H1 (cell line): ENCODE data around the gene FAM193B. TPM values are rescaled to one million over a fixed set of nuclear protein-coding genes. Genes with fewer than 3 reads are reported as not detected.

Experiments used
- CHD7 ChIP-seq: fragments of 300-600 bp; sonication (generic); IDR thresholded peaks from 2 replicates; pipeline ENCODE4 v1.7.1; 2012; ENCODE audit warnings: low read length, moderate library complexity, mild to moderate bottlenecking, inconsistent platforms; ENCODE audit not compliant: insufficient replicate concordance
- NRF1 ChIP-seq: IDR thresholded peaks from 2 replicates; pipeline ENCODE4 v1.6.1; 2011; ENCODE audit warnings: mild to moderate bottlenecking, low read depth, low read length, improper control_type of control experiment
- POLR2AphosphoS5 ChIP-seq: IDR thresholded peaks from 2 replicates; pipeline ENCODE4 v1.6.1; 2011; ENCODE audit warnings: low read depth, low read length
- RFX5 ChIP-seq: IDR thresholded peaks from 2 replicates; pipeline ENCODE4 v1.6.1; 2011; ENCODE audit warnings: low read depth, low read length, improper control_type of control experiment, borderline replicate concordance
- RXRA ChIP-seq: IDR thresholded peaks from 2 replicates; pipeline ENCODE4 v1.6.1; 2011; ENCODE audit warnings: low read depth, mild to moderate bottlenecking, low read length, moderate library complexity; ENCODE audit not compliant: insufficient read depth
- SIN3A ChIP-seq, 2 experiments: IDR thresholded peaks in 1 of 2; conservative IDR thresholded peaks in 1 of 2; 2 replicates each; pipeline ENCODE4 v1.6.1; 2011 to 2012; ENCODE audit warnings: low read length in 2 of 2, improper control_type of control experiment in 1 of 2, low read depth in 1 of 2, mild to moderate bottlenecking in 1 of 2
- SIRT6 ChIP-seq: IDR thresholded peaks from one replicate; pipeline ENCODE4 v1.7.1; 2012; ENCODE audit warnings: low read length, inconsistent platforms
- SP4 ChIP-seq: IDR thresholded peaks from 2 replicates; pipeline ENCODE4 v1.6.1; 2012; ENCODE audit warnings: low read length, inconsistent platforms
- SUZ12 ChIP-seq: fragments of 200-600 bp; sonication (generic); IDR thresholded peaks from 2 replicates; pipeline ENCODE4 v1.6.1; 2012; ENCODE audit warnings: mild to moderate bottlenecking, inconsistent platforms, low read length, moderate library complexity, mixed read lengths
- TAF1 ChIP-seq: IDR thresholded peaks from 2 replicates; pipeline ENCODE4 v1.6.1; 2011; ENCODE audit warnings: mild to moderate bottlenecking, low read depth, low read length
- ZNF274 ChIP-seq: IDR thresholded peaks from 2 replicates; pipeline ENCODE4 v1.7.0; 2012; ENCODE audit warnings: low read length, borderline replicate concordance; ENCODE audit errors: extremely low read depth
- polyA plus RNA-seq, 7 experiments: library from polyadenylated mRNA; depleted of rRNA in 3 of 7; stranded (reverse) in 5 of 7; unstranded in 2 of 7; fragments of >200 nt in 5 of 7; fragments of 200-250 nt in 2 of 7; gene quantifications; 1 replicate in 5 of 7; 2 replicates in 1 of 7; 4 replicates in 1 of 7; pipeline versions ENCODE4 v1.2.1 to v1.2.3, GENCODE V29; 2011 to 2013; ENCODE audit warnings: missing spikeins in 2 of 7, mixed read lengths in 2 of 7
- total RNA-seq: library from RNA; stranded (reverse); fragmentation: NEBNext Ultra II Directional; extraction: Animal tissue kit (Norgen Biotek cat#: 25700); gene quantifications from 2 replicates; pipeline ENCODE4 v1.2.1, GENCODE V29; 2021

FAM193B gene
- total and polyA plus RNA-seq, 2 of the 8 experiments (the other 6 are each of a cell fraction or from before 2014, with no cell fraction given) = 49.9 to 69.8 TPM

DNA sequence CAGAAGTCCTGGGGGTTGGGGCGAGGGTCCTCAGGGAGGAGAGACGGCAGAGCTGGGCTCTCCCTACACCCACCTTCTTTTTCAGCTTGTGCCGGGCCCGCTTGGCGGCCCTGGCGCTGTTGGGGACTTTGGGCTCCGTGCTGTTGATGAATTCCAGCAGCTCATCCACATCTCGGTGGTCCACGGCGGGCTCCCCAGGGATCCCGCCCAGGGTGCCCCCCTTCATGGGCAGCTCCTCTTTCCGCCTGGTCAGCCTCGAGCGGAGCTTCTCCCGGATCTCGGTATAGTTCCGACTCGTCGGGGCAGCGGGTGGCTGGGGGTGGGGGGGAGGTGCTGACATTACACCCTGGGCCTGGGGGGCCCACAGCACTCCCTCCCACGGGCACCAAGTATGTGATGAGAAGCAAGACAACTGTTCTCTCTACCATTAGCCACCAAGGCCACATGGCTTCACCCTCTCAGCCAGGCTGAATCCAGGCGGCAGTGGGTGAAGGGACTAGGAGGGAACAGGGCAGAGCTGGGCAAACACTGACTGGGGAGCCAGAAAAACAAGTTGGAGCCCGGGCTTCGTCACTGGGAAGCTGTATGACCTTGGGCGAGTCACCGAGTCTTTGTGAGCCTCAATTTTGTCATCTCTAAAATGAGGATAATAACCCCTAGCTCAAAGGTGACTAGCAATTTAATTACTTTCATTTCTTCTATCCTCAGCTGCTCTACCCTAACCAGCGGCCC lies 23.0 kb downstream of the FAM193B start (continued):
- TF ChIP-seq CHD7 (no peak), TAF1 (no peak), RXRA (no peak), SIRT6 (no peak), SIN3A (conservative IDR thresholded peaks at IDR 0.05 in 1 of 2, IDR thresholded peaks at IDR 0.05 in 1 of 2; ENCODE audit: low read depth in 1 of 2, low read length in 2 of 2) (no peak), ZNF274 (no peak), POLR2AphosphoS5 (no peak), RFX5 (no peak), NRF1 (no peak), SP4 (no peak), SUZ12 (no peak)
